Glomerular visceral epithelial cell (primary cell): ENCODE results near the gene MYBBP1A.
A peak's percentile ranks its signal among the peaks of the same experiment; 100 is the strongest.
"Not testable (repeated sequence)": the region's sequence is repeated elsewhere in the genome, so short reads cannot be mapped to it uniquely, and the experiment has no call there.

Experiments used
- DNase-seq: peaks from one replicate; pipeline ENCODE4 v3.0.0-alpha.2; 2016; ENCODE audit errors: extremely low spot score

The MYBBP1A gene

GRCh38 chr17:4554997-4555799, at the start of gene MYBBP1A:
Gene MYBBP1A (minus strand): TSS chr17:4555384. CDS start chr17:4555324, 60 bp downstream.
- peak; percentile 97 for DNase-seq

- DNase-seq: not testable (repeated sequence)
Observed at GRCh38 chr17:4604736-4605135, 49.6 kb upstream of the MYBBP1A start.

GRCh38 chr17:4604111-4604644, 49.0 kb upstream of the MYBBP1A start:
- peak; percentile 25 for DNase-seq

GRCh38 chr17:4602041-4602440, 46.9 kb upstream of the MYBBP1A start:
- no peak for DNase-seq

- no peak for DNase-seq
Observed at GRCh38 chr17:4601326-4601725, 46.1 kb upstream of the MYBBP1A start.

- DNase-seq: no peak
Observed at GRCh38 chr17:4600563-4600962, 45.4 kb upstream of the MYBBP1A start.

GRCh38 chr17:4599505-4600281, 44.5 kb upstream of the MYBBP1A start:
- no peak for DNase-seq

GRCh38 chr17:4598776-4599504, 43.8 kb upstream of the MYBBP1A start:
- no peak for DNase-seq

GRCh38 chr17:4597975-4598374, 42.8 kb upstream of the MYBBP1A start:
- no peak for DNase-seq

- no peak for DNase-seq
Observed at GRCh38 chr17:4596636-4597380, 41.6 kb upstream of the MYBBP1A start.

GRCh38 chr17:4595685-4596342, 40.6 kb upstream of the MYBBP1A start:
- not testable (repeated sequence) for DNase-seq

- no peak for DNase-seq
Observed at GRCh38 chr17:4594931-4595684, 39.9 kb upstream of the MYBBP1A start.

- DNase-seq: no peak
Observed at GRCh38 chr17:4594406-4594805, 39.2 kb upstream of the MYBBP1A start.

GRCh38 chr17:4593021-4593421, 37.8 kb upstream of the MYBBP1A start:
- DNase-seq: no peak

GRCh38 chr17:4592240-4593005, 37.2 kb upstream of the MYBBP1A start:
- DNase-seq: no peak

- DNase-seq: peak; percentile 47
Observed at GRCh38 chr17:4591529-4591928, 36.3 kb upstream of the MYBBP1A start.

GRCh38 chr17:4590981-4591453, 35.8 kb upstream of the MYBBP1A start:
- no peak for DNase-seq

- not testable (repeated sequence) for DNase-seq
Observed at GRCh38 chr17:4590042-4590441, 34.9 kb upstream of the MYBBP1A start.
